ENCODE measurements around the gene RAD51B. TPM values are rescaled to one million over a fixed set of nuclear protein-coding genes. Genes with fewer than 3 reads are reported as not detected.

Gene RAD51B
- total RNA-seq, 1 experiment from 2014 or later: 20.0 TPM

DNA sequence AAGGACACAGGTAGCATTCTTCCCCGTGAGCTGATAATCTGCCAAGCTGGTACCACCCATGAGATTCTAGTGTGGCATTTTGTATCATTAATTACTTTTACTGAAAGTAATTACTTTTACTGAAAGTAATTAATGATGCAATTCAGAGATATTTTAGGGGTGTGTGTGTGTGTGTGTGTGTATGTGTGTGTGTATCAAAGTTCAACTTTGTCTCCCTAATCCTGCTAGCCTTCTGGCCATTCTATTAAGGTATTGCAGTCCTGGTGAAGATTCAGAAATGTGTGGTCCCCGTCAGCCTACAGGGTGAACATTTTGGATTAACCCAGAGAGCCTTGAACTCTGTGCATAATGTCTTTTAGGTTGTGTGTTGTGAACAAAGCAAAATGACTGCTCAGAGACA lies 662.4 kb downstream of the RAD51B start:
- Histone ChIP-seq H2AFZ (ENCODE audit: low read depth, low read length, poor library complexity, severe bottlenecking) (no peak overlapping the region), H3K9ac (ENCODE audit: low read length) (no peak overlapping the region), H3K4me3 (replicated peaks in 1 of 2; ENCODE audit: low read depth in 1 of 2, low read length in 2 of 2) (no peak overlapping the region), H3K27me3 (ENCODE audit: insufficient read depth, low read length) (no peaks in the 10 kb centered on the region), H3K9me3 (ENCODE audit: control insufficient read depth in 1 of 2, insufficient read depth in 1 of 2, low read depth in 1 of 2, low read length in 2 of 2) (no peaks in the 10 kb centered on the region), H3K79me2 (ENCODE audit: insufficient read depth, low read length) (no peaks in the 10 kb centered on the region), H3K4me2 (ENCODE audit: low read length) (no peak overlapping the region), H3K4me1 (ENCODE audit: control insufficient read depth in 1 of 2, insufficient read depth in 2 of 2, low read length in 2 of 2) (peaks cover 34 to 43% of the 10 kb centered on the region in 2 experiments), H3K36me3 (ENCODE audit: control insufficient read depth in 1 of 2, insufficient read depth in 2 of 2, low read length in 2 of 2) (no peaks in the 10 kb centered on the region), H3K9me2 (ENCODE audit: insufficient read depth) (no peaks in the 10 kb centered on the region), H4K20me1 (ENCODE audit: insufficient read depth) (no peaks in the 10 kb centered on the region), H3K27ac (ENCODE audit: low read depth, low read length) (no peak overlapping the region)
- ChIA-PET CTCF (no interaction called here), POLR2A (no interaction called here), RAD21 (ENCODE audit: low non-redundant PET in 1 of 2, low total read pairs in 2 of 2, uncharacterized antibody in 2 of 2, unreplicated experiment in 2 of 2) (no interaction called here)
- intact Hi-C loops (cut with micrococcal nuclease): no loop called here
- DNase-seq (ENCODE audit: low read depth, low spot score) (no peak), ATAC-seq (no peak)
- BruUV-seq (replicated peaks): no TSS peak
- TF ChIP-seq, protein P1, sequence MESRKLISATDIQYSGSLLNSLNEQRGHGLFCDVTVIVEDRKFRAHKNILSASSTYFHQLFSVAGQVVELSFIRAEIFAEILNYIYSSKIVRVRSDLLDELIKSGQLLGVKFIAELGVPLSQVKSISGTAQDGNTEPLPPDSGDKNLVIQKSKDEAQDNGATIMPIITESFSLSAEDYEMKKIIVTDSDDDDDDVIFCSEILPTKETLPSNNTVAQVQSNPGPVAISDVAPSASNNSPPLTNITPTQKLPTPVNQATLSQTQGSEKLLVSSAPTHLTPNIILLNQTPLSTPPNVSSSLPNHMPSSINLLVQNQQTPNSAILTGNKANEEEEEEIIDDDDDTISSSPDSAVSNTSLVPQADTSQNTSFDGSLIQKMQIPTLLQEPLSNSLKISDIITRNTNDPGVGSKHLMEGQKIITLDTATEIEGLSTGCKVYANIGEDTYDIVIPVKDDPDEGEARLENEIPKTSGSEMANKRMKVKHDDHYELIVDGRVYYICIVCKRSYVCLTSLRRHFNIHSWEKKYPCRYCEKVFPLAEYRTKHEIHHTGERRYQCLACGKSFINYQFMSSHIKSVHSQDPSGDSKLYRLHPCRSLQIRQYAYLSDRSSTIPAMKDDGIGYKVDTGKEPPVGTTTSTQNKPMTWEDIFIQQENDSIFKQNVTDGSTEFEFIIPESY (IDR thresholded peaks at IDR 0.05; ENCODE audit: extremely low read depth, insufficient replicate concordance, low read length): no peak
- TF ChIP-seq, protein P2, sequence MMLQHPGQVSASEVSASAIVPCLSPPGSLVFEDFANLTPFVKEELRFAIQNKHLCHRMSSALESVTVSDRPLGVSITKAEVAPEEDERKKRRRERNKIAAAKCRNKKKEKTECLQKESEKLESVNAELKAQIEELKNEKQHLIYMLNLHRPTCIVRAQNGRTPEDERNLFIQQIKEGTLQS (IDR thresholded peaks at IDR 0.05): no peak
- TF ChIP-seq EGR1 (IDR thresholded peaks at IDR 0.05; ENCODE audit: low read depth) (no peak), JUND (IDR thresholded peaks at IDR 0.05) (no peak), ELF1 (IDR thresholded peaks at IDR 0.05; ENCODE audit: borderline replicate concordance, low read depth) (no peak), CEBPB (IDR thresholded peaks at IDR 0.05; ENCODE audit: low read depth) (no peak), ZFX (IDR thresholded peaks at IDR 0.05) (no peak), POLR2AphosphoS5 (IDR thresholded peaks at IDR 0.05; ENCODE audit: low read depth, low read length) (no peak)

DNA sequence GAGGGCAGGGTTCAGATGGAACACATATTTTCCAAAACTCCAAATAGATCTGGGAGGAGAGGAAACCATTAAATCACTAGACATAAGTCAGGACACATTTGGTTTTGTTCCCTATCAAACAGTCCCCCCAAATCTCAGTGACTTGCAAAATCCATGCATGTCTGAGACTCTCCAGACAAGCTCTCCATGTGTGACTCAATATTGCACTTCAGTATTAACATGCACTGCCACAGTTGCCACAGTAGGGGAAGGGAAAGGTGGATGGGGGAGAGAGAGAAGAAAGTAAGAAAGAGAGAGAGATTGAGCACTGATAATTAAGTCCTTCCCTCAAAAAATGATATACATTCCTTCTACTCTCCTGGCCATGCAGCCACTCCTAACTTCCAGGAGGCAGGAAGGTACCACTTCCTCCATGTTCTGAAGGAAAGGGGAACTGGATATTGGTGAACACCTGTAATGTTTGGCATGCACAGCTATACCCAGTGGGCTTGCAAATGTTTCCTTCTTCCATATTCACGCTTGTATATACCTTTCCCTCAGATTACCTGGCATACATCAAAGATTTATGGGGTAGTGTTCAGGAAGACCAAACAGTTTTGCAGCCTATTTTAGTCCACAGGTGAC lies 663.3 kb downstream of the RAD51B start:
- Histone ChIP-seq H3K4me3 (replicated peaks in 1 of 2; ENCODE audit: low read depth in 1 of 2, low read length in 2 of 2) (no peak overlapping the region), H3K9me3 (ENCODE audit: control insufficient read depth in 1 of 2, insufficient read depth in 1 of 2, low read depth in 1 of 2, low read length in 2 of 2) (no peaks in the 10 kb centered on the region), H3K27ac (ENCODE audit: low read depth, low read length) (no peak overlapping the region), H3K9me2 (ENCODE audit: insufficient read depth) (no peaks in the 10 kb centered on the region), H3K27me3 (ENCODE audit: insufficient read depth, low read length) (no peaks in the 10 kb centered on the region), H3K4me2 (ENCODE audit: low read length) (no peak overlapping the region), H3K79me2 (ENCODE audit: insufficient read depth, low read length) (no peaks in the 10 kb centered on the region), H2AFZ (ENCODE audit: low read depth, low read length, poor library complexity, severe bottlenecking) (no peak overlapping the region), H3K36me3 (ENCODE audit: control insufficient read depth in 1 of 2, insufficient read depth in 2 of 2, low read length in 2 of 2) (no peaks in the 10 kb centered on the region), H3K4me1 (ENCODE audit: control insufficient read depth in 1 of 2, insufficient read depth in 2 of 2, low read length in 2 of 2) (peaks cover 35 to 43% of the 10 kb centered on the region in 2 experiments), H3K9ac (ENCODE audit: low read length) (no peak overlapping the region), H4K20me1 (ENCODE audit: insufficient read depth) (no peaks in the 10 kb centered on the region)
- POLR2A ChIA-PET: no interaction called here
- intact Hi-C loops (cut with micrococcal nuclease): no loop called here
- ATAC-seq: 0 out of 2 replicates have a peak, but pooled peaks have one; percentile 47
- RAD21 ChIA-PET (ENCODE audit: low non-redundant PET in 1 of 2, low total read pairs in 2 of 2, uncharacterized antibody in 2 of 2, unreplicated experiment in 2 of 2): no interaction called here
- no TSS peak for BruUV-seq (replicated peaks)
- DNase-seq (ENCODE audit: low read depth, low spot score): no peak
- CTCF ChIA-PET: no interaction called here
- no peak for TF ChIP-seq SIN3A (IDR thresholded peaks at IDR 0.05; ENCODE audit: low read depth)
- no peak for TF ChIP-seq ZNF274 (IDR thresholded peaks at IDR 0.05; ENCODE audit: low read depth, low read length)
- TF ChIP-seq SRF (IDR thresholded peaks at IDR 0.05; ENCODE audit: low read depth): no peak
- no peak for TF ChIP-seq JUND (IDR thresholded peaks at IDR 0.05)
- TF ChIP-seq YY1 (IDR thresholded peaks at IDR 0.05; ENCODE audit: extremely low read depth, insufficient replicate concordance, low read depth, low read length): no peak
- TF ChIP-seq EGR1 (IDR thresholded peaks at IDR 0.05; ENCODE audit: low read depth): no peak
- TF ChIP-seq RAD21 (IDR thresholded peaks at IDR 0.05; ENCODE audit: low read depth): no peak
- TF ChIP-seq, protein P3, sequence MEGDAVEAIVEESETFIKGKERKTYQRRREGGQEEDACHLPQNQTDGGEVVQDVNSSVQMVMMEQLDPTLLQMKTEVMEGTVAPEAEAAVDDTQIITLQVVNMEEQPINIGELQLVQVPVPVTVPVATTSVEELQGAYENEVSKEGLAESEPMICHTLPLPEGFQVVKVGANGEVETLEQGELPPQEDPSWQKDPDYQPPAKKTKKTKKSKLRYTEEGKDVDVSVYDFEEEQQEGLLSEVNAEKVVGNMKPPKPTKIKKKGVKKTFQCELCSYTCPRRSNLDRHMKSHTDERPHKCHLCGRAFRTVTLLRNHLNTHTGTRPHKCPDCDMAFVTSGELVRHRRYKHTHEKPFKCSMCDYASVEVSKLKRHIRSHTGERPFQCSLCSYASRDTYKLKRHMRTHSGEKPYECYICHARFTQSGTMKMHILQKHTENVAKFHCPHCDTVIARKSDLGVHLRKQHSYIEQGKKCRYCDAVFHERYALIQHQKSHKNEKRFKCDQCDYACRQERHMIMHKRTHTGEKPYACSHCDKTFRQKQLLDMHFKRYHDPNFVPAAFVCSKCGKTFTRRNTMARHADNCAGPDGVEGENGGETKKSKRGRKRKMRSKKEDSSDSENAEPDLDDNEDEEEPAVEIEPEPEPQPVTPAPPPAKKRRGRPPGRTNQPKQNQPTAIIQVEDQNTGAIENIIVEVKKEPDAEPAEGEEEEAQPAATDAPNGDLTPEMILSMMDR (IDR thresholded peaks at IDR 0.05 in 2 of 3, conservative IDR thresholded peaks at IDR 0.05 in 1 of 3; ENCODE audit: borderline replicate concordance in 1 of 3, insufficient read depth in 1 of 3, low read depth in 2 of 3, low read length in 2 of 3): no peak
- TF ChIP-seq EZH2phosphoT487 (IDR thresholded peaks at IDR 0.05; ENCODE audit: borderline replicate concordance): no peak
- no peak for TF ChIP-seq POLR2AphosphoS5 (IDR thresholded peaks at IDR 0.05; ENCODE audit: low read depth, low read length)
- TF ChIP-seq, protein P4, sequence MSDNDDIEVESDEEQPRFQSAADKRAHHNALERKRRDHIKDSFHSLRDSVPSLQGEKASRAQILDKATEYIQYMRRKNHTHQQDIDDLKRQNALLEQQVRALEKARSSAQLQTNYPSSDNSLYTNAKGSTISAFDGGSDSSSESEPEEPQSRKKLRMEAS (IDR thresholded peaks at IDR 0.05): no peak
- TF ChIP-seq ELF1 (IDR thresholded peaks at IDR 0.05; ENCODE audit: borderline replicate concordance, low read depth): no peak

All from HCT116 (cell line).